ENCODE data around the gene CNTN2. TPM values are rescaled to one million over a fixed set of nuclear protein-coding genes. Genes with fewer than 3 reads are reported as not detected.

The CNTN2 gene
- total and polyA plus RNA-seq, 8 donors: 0.09 to 0.44 (median 0.25) TPM; not detected in 1

DNA sequence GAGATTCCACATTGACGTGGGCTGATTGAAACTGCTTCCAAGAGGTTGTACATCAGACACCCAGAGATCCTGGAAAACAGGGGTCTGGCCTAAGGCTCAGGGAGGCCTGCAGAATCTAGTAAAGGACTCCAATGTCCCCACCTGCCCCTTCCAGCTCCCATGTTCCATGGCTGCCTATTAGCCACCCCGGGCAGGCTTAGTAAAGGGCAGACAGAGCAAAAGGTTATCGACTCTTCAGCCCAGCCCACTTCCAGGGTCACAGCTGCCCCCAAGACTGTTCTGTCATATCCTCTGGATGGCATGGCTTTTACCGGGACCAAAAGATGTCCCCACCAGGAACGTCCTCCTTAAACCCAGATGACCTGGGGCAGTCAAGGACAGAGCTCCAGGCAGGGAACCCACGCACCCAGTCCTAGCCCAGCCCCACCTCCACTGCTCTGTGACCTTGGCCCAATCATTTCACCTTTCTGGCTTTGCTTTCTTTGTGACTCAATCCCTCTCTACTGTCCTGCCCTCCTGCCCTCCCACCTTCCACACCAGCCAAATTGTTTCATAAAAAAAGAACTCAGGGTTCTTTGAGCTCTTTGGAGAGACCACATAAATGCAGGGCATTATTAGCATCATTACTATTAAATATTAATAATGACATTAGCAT, 4.8 kb upstream of the CNTN2 start:
- H3K4me1 ChIP-seq: no peaks in the 10 kb centered on the region
- ATAC-seq (peak in 1 of 4 donors; percentile 8), FAIRE-seq (no peak), DNase-seq (peak in 1 of 6 donors; percentile 16)
- no peaks in the 10 kb centered on the region for H3K36me3 ChIP-seq
- no peaks in the 10 kb centered on the region for H3K27me3 ChIP-seq
- no peaks in the 10 kb centered on the region for H3K9me3 ChIP-seq
- TF ChIP-seq, protein P1, sequence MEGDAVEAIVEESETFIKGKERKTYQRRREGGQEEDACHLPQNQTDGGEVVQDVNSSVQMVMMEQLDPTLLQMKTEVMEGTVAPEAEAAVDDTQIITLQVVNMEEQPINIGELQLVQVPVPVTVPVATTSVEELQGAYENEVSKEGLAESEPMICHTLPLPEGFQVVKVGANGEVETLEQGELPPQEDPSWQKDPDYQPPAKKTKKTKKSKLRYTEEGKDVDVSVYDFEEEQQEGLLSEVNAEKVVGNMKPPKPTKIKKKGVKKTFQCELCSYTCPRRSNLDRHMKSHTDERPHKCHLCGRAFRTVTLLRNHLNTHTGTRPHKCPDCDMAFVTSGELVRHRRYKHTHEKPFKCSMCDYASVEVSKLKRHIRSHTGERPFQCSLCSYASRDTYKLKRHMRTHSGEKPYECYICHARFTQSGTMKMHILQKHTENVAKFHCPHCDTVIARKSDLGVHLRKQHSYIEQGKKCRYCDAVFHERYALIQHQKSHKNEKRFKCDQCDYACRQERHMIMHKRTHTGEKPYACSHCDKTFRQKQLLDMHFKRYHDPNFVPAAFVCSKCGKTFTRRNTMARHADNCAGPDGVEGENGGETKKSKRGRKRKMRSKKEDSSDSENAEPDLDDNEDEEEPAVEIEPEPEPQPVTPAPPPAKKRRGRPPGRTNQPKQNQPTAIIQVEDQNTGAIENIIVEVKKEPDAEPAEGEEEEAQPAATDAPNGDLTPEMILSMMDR (IDR thresholded peaks at IDR 0.05): no peak
- intact Hi-C loops (cut with DNase I): no loop called here
- H3K4me3 ChIP-seq: no peak overlapping the region
- 75 to 88% methylated on average over 6 of the region's 6 CpGs for WGBS, 2 donors
- no peak overlapping the region for H3K27ac ChIP-seq

DNA sequence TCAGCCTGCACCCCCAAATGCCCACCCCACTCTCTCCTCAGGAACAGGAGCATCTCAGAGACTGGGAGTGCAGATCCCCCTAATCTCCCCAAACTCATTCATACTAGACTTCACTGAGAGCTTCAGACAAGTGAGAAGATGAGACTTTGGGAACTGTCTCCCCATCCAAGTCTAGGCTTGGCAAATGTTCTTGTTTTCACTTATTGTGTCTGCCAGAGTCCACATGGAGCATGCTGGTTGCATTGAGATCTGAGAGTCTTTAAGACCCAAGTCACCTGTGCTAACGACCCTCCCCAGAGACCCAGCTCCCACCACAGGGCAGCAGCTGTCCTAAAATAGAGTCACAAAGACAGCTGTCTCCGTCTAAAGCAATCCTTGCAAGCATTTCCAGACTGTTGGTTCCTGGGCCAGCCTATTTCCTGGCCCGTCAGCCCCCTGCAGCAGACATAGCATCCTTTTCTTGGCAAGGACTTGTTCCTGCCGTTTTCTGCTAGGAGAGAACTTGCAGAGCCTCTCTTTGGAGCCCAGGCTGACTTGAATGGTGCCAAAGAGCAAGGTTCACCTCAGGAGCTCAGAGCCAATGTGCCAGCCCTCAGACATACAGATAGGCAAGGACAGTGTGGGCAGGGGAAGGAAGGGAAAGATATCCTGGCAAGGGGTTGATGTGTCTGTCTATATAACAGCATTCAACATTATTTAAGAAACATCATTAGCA, 1.9 kb upstream of the CNTN2 start:
- Histone ChIP-seq H3K27me3 (no peaks in the 10 kb centered on the region), H3K4me1 (no peaks in the 10 kb centered on the region), H3K4me3 (no peak overlapping the region), H3K27ac (no peak overlapping the region), H3K9me3 (no peaks in the 10 kb centered on the region), H3K36me3 (no peaks in the 10 kb centered on the region)
- ATAC-seq (no peak), DNase-seq (no peak), FAIRE-seq (no peak)
- TF ChIP-seq, protein P1 (IDR thresholded peaks at IDR 0.05): no peak
- WGBS, 2 donors: 37 to 39% methylated on average over 4 of the region's 4 CpGs
- intact Hi-C loops (cut with DNase I): no loop called here

DNA sequence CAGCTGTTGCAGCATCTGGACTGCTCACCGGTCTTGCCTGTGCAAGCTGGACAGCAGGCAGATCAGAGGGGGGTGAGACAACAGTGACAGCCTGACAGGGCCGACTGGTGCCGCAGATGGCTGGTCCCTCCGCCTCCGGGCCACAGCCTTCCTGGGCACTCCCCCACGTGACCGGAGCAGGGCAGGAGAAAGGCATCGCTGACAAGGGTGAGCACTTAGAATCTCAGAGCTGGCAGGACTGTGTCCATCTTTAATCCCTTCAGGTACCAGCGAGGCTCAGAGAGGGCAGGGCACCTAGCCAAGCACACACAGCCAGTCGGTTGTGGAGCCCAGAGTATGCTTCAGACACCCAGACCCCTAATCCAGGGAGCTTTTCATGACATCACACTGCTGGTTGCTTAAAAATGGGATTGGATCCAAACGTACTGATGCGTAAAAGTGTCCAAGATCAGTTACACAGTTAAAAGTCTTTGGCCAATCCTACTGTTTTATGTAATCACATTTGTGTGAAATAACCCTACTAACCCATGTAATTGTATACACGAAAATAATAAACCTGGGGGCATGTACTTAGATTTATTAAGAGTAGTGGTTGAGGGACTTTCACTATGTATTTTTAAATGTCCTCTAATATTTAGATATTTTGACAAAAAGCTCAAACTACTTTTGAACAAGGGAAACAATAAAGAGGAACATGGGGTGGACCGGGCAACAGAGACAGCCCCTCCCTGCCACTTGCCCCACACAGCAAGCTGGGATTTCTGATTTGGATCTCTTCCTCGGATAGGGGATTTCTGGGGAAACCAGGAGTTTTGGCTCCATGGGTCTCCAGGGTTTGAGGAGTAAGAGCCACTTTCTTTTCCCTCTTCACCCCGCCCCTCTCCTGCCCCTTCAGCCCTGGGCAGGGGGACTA, 758 bp upstream of the CNTN2 start:
- Histone ChIP-seq H3K36me3 (no peaks in the 10 kb centered on the region), H3K27me3 (no peaks in the 10 kb centered on the region), H3K4me1 (no peaks in the 10 kb centered on the region), H3K27ac (no peak overlapping the region), H3K9me3 (no peaks in the 10 kb centered on the region), H3K4me3 (no peak overlapping the region)
- FAIRE-seq: no peak
- TF ChIP-seq, protein P1 (IDR thresholded peaks at IDR 0.05): no peak
- no peak for ATAC-seq
- DNase-seq: no peak
- intact Hi-C loops (cut with DNase I): no loop called here
- WGBS, 2 donors: 50 to 55% methylated on average over 16 of the region's 16 CpGs

DNA sequence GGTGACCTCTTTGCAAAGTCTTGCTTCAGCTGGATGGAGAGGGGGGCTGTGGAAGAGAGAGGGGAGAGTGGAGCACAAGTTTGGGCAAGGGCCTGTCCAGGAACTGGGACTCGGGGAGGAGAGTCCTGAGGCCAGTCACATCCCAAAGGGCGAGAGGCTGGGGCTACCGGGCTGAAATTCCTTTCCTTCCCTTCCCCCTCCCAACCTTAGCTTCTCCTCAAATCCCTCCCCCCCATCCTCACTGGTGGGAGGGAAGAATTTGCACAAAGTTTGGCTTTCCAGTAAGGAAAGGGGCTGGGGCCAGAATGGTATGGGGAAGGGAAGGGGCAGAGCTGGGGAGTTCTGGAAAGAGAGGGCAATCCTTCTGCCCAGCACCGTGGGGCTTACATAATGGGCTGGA, 854 bp downstream of the CNTN2 start:
- no peaks in the 10 kb centered on the region for H3K9me3 ChIP-seq
- TF ChIP-seq, protein P1 (IDR thresholded peaks at IDR 0.05): no peak
- H3K4me1 ChIP-seq: no peaks in the 10 kb centered on the region
- ATAC-seq: no peak
- WGBS, 2 donors: 17 to 33% methylated on average over 4 of the region's 4 CpGs
- no peaks in the 10 kb centered on the region for H3K36me3 ChIP-seq
- no peak overlapping the region for H3K4me3 ChIP-seq
- no peak overlapping the region for H3K27ac ChIP-seq
- intact Hi-C loops (cut with DNase I): no loop called here
- FAIRE-seq: no peak
- no peaks in the 10 kb centered on the region for H3K27me3 ChIP-seq
- DNase-seq: peak in 1 of 6 donors; percentile 9

Data from pancreas (tissue), 10 donors.